Measurements from ENCODE around the gene MAP7.
A peak's percentile ranks its signal among the peaks of the same experiment; 100 is the strongest.
"Not testable (repeated sequence)": the region's sequence is repeated elsewhere in the genome, so short reads cannot be mapped to it uniquely, and the experiment has no call there.

The MAP7 gene

GRCh38 chr6:136550330-136551071 is at the start of gene MAP7:
TSS of gene MAP7 (minus strand) at chr6:136550422. CDS start at chr6:136550408, 14 bp downstream.
- peak; percentile 55 to 62 for DNase-seq

- DNase-seq = no peak
These were observed 49.2 kb upstream of the MAP7 start for GRCh38 chr6:136599329-136600011.

- DNase-seq = no peak
These were observed 47.8 kb upstream of the MAP7 start for GRCh38 chr6:136598048-136598447.

- no peak for DNase-seq
These were observed 44.4 kb upstream of the MAP7 start for GRCh38 chr6:136594671-136595070.

- peak in 1 of 2 experiments; percentile 8 for DNase-seq
These were observed 43.7 kb upstream of the MAP7 start for GRCh38 chr6:136593748-136594490.

- DNase-seq = no peak
These were observed 42.9 kb upstream of the MAP7 start for GRCh38 chr6:136592930-136593673.

- DNase-seq = no peak
These were observed 41.4 kb upstream of the MAP7 start for GRCh38 chr6:136591617-136592016.

GRCh38 chr6:136590846-136591245 is 40.6 kb upstream of the MAP7 start:
- not testable (repeated sequence) for DNase-seq

GRCh38 chr6:136587527-136587926 is 37.3 kb upstream of the MAP7 start:
- DNase-seq = no peak

GRCh38 chr6:136586295-136586694 is 36.1 kb upstream of the MAP7 start:
- DNase-seq = no peak

- DNase-seq = not testable (repeated sequence)
These were observed 35.3 kb upstream of the MAP7 start for GRCh38 chr6:136585523-136585922.

GRCh38 chr6:136584290-136584689 is 34.1 kb upstream of the MAP7 start:
- DNase-seq = not testable (repeated sequence)

GRCh38 chr6:136582711-136583471 is 32.7 kb upstream of the MAP7 start:
- DNase-seq = no peak

- no peak for DNase-seq
These were observed 29.6 kb upstream of the MAP7 start for GRCh38 chr6:136579800-136580199.

GRCh38 chr6:136576821-136577220 is 26.6 kb upstream of the MAP7 start:
- no peak for DNase-seq

- no peak for DNase-seq
These were observed 21.3 kb upstream of the MAP7 start for GRCh38 chr6:136571496-136571895.

- DNase-seq = no peak
These were observed 20.8 kb upstream of the MAP7 start for GRCh38 chr6:136571065-136571464.

GRCh38 chr6:136568129-136568528 is 17.9 kb upstream of the MAP7 start:
- DNase-seq = no peak

GRCh38 chr6:136567688-136568087 is 17.5 kb upstream of the MAP7 start:
- no peak for DNase-seq

- DNase-seq = no peak
These were observed 16.6 kb upstream of the MAP7 start for GRCh38 chr6:136566851-136567250.

GRCh38 chr6:136566007-136566487 is 15.8 kb upstream of the MAP7 start:
- DNase-seq = no peak

- no peak for DNase-seq
These were observed 14.0 kb upstream of the MAP7 start for GRCh38 chr6:136564180-136564579.

All from stimulated activated CD4-positive, alpha-beta T cell treated with anti-CD3 and anti-CD28 coated beads, Interleukin-4, amount 100 ng/mL, for 4 hours (primary cell).